ENCODE data around the gene PRSS1. TPM values are rescaled to one million over a fixed set of nuclear protein-coding genes. Genes with fewer than 3 reads are reported as not detected.

Gene PRSS1
- not detected in 2 replicates for total RNA-seq

DNA sequence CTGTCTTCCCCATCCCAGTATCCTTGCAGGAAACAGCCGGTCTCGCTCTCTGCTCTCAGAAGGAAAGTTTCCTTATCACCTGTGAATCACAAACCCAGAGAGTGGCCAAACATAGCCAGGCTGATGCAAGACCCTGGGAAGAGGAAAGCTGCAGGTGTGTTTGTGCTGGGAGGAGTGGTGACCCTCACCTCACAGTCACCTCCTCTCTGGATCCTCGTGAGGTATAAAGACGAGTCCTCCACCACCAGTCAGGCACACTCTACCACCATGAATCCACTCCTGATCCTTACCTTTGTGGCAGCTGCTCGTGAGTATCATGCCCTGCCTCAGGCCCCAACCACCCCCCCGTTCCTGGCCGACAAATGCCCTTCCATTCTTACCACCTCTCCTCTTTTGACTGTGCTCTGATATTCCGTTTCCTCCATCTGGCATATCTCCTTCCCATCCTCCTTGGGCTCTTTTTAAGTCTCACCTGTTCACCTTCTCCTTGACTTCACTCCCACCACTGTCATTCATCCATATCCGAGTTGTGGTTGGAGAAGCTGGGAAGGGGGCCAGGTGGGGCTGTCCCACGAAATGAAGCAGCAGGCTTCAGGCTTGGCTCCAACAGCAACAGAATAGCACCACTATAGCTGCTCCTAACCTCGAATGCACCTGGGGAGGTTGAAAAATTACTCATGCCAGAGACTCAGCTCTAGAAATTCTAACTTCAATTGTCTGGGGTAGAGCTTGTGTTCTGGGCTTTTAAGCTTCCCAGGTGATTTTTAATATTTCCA, at the start of gene PRSS1:
Gene PRSS1 (plus strand): TSS at position 255 of the 776 bp plus-strand sequence. CDS start 13 bp downstream, at position 268.

GRCh38 chr7:142770661-142771352, 21.5 kb downstream of the PRSS1 start, which contains the start of gene PRSS2:
Gene PRSS2, plus strand, starts transcription at chr7:142770970. Its CDS starts 13 bp downstream, at chr7:142770983.

Small RNAs within 50 kb of the gene (small RNA-seq; reads per million reads assigned to genes)
- gene TRBD1: not detected
- not detected for gene TRBJ1-1
- not detected for gene TRBJ1-2
- not detected for gene TRBJ1-3
- gene TRBJ1-4: not detected
- not detected for gene TRBJ1-5
- not detected for gene TRBJ1-6
- not detected for gene TRBJ2-1
- gene TRBJ2-2: not detected
- not detected for gene TRBJ2-2P
- gene TRBJ2-3: not detected
- gene TRBJ2-4: not detected
- gene TRBJ2-5: not detected
- not detected for gene TRBJ2-6
- gene TRBJ2-7: not detected

Other genes with a start within 250 kb of the PRSS1 start
- gene PRSS2, start 21.5 kb downstream of the PRSS1 start, total RNA-seq: 0.27 TPM in 1 of 2 replicates, not detected in the other
- gene EPHB6, start 105.6 kb downstream of the PRSS1 start, total RNA-seq: 0.66 and 2.2 TPM in 2 replicates
- gene TRPV6, start 136.3 kb downstream of the PRSS1 start, total RNA-seq: not detected in 2 replicates
- not detected in 2 replicates for gene TRPV5, start 184.3 kb downstream of the PRSS1 start, total RNA-seq
- not detected in 2 replicates for gene LLCFC1, start 190.0 kb downstream of the PRSS1 start, total RNA-seq
- 0.07 and 0.13 TPM in 2 replicates for gene KEL, start 212.9 kb downstream of the PRSS1 start, total RNA-seq